H1 (cell line): ENCODE results near the gene BIN1. TPM values are rescaled to one million over a fixed set of nuclear protein-coding genes. Genes with fewer than 3 reads are reported as not detected.

ENCODE experiments used
- CTCF ChIA-PET: fragments of 300-600 bp; sonication (Branson Sonifier 250); formaldehyde crosslinking; loops from one replicate; lab custom pipeline; 2021; ENCODE audit not compliant: partially characterized antibody; lab: Charles Lee
- POLR2A ChIA-PET: fragments of 300-600 bp; sonication (Branson Sonifier 250); formaldehyde crosslinking; loops from one replicate; lab custom pipeline; 2021; ENCODE audit warnings: inconsistent platforms; ENCODE audit not compliant: partially characterized antibody; lab: Charles Lee
- DNase-seq, 2 experiments: peaks; one replicate each; pipeline versions ENCODE4 v3.0.0 to v3.0.0-alpha.2; 2010 to 2022; ENCODE audit warnings: low spot score in 2 of 2, low read depth in 1 of 2, mixed read lengths in 1 of 2
- FAIRE-seq: peaks from 2 replicates; lab custom pipeline; 2011; peaks lifted over from hg19 to GRCh38; lab: Jason Lieb, UNC
- H2AFZ ChIP-seq: 2 replicates; pipeline ENCODE4 v1.8.1; 2012; ENCODE audit warnings: low read length, inconsistent platforms
- H2AK5ac ChIP-seq: 2 replicates; pipeline ENCODE4 v1.6.1; 2013; ENCODE audit warnings: low read depth, low read length
- H2BK120ac ChIP-seq: replicated peaks from 2 replicates; pipeline ENCODE3; 2013; ENCODE audit warnings: low read depth, low read length, inconsistent platforms
- H2BK12ac ChIP-seq: 2 replicates; pipeline ENCODE4 v1.6.1; 2013; ENCODE audit warnings: low read depth, low read length
- H2BK15ac ChIP-seq: 2 replicates; pipeline ENCODE4 v1.6.1; 2013; ENCODE audit warnings: low read length
- H2BK20ac ChIP-seq: 2 replicates; pipeline ENCODE4 v1.6.1; 2013; ENCODE audit warnings: low read length
- H2BK5ac ChIP-seq: 2 replicates; pipeline ENCODE4 v1.6.1; 2013; ENCODE audit warnings: low read depth, low read length
- H3K14ac ChIP-seq: 2 replicates; pipeline ENCODE4 v1.6.1; 2013; ENCODE audit warnings: inconsistent platforms; ENCODE audit not compliant: insufficient read length
- H3K18ac ChIP-seq: 2 replicates; pipeline ENCODE4 v1.6.1; 2013; ENCODE audit warnings: low read length; ENCODE audit errors: extremely low read depth
- H3K23ac ChIP-seq: 2 replicates; pipeline ENCODE4 v1.6.1; 2013; ENCODE audit warnings: inconsistent platforms; ENCODE audit not compliant: insufficient read length
- H3K23me2 ChIP-seq: 2 replicates; pipeline ENCODE4 v1.6.1; 2013; ENCODE audit warnings: low read depth, low read length
- H3K27ac ChIP-seq: 2 replicates; pipeline ENCODE4 v1.6.1; 2011; ENCODE audit warnings: low read depth, low read length, inconsistent platforms
- H3K27me3 ChIP-seq, 4 experiments: replicated peaks in 1 of 4; 1 replicate in 1 of 4; 2 replicates in 3 of 4; pipeline versions ENCODE4 v1.6.1 to v1.8.1; 2011 to 2013; ENCODE audit warnings: low read length in 3 of 4, mild to moderate bottlenecking in 3 of 4, inconsistent platforms in 2 of 4, mixed read lengths in 2 of 4, moderate library complexity in 1 of 4; ENCODE audit not compliant: control insufficient read depth in 3 of 4, insufficient read depth in 3 of 4; ENCODE audit errors: extremely low read depth in 1 of 4
- H3K36me3 ChIP-seq, 4 experiments: 2 replicates each; pipeline versions ENCODE4 v1.6.1 to v1.8.1; 2011 to 2013; ENCODE audit warnings: mild to moderate bottlenecking in 4 of 4, low read length in 3 of 4, moderate library complexity in 2 of 4, control low read depth in 1 of 4, inconsistent platforms in 1 of 4; ENCODE audit not compliant: insufficient read depth in 4 of 4, control insufficient read depth in 2 of 4
- H3K4ac ChIP-seq: replicated peaks from 2 replicates; pipeline ENCODE3; 2013; ENCODE audit warnings: low read length, low read depth, mixed read lengths, inconsistent platforms; ENCODE audit not compliant: insufficient read length
- H3K4me1 ChIP-seq, 4 experiments: replicated peaks in 1 of 4; 1 replicate in 1 of 4; 2 replicates in 3 of 4; pipeline versions ENCODE4 v1.6.1 to v1.8.1; 2011 to 2013; ENCODE audit warnings: low read length in 3 of 4, inconsistent platforms in 2 of 4, mixed read lengths in 1 of 4; ENCODE audit not compliant: insufficient read depth in 4 of 4, control insufficient read depth in 3 of 4
- H3K4me2 ChIP-seq, 2 experiments: 2 replicates each; pipeline versions ENCODE4 v1.6.1 to v1.8.1; 2011 to 2013; ENCODE audit warnings: low read depth in 2 of 2, low read length in 2 of 2, control low read depth in 1 of 2, inconsistent platforms in 1 of 2, mild to moderate bottlenecking in 1 of 2; ENCODE audit not compliant: insufficient read depth in 1 of 2
- H3K4me3 ChIP-seq, 4 experiments: fragments of 200-600, 300-600 bp in 1 of 4; sonication (generic), shearing (Covaris generic), sonication (Bioruptor Twin) in 1 of 4; 2 replicates each; pipeline versions ENCODE4 v1.5.1 to v1.8.1; 2011 to 2016; ENCODE audit warnings: low read length in 4 of 4, low read depth in 3 of 4, control low read depth in 2 of 4, inconsistent platforms in 2 of 4, mild to moderate bottlenecking in 2 of 4, mixed read lengths in 1 of 4, moderate library complexity in 1 of 4; ENCODE audit not compliant: insufficient read depth in 2 of 4; ENCODE audit errors: extremely low read depth in 1 of 4
- H3K56ac ChIP-seq: replicated peaks from 2 replicates; pipeline ENCODE3; 2013; ENCODE audit warnings: low read depth, mild to moderate bottlenecking, mixed read lengths, low read length, inconsistent platforms; ENCODE audit not compliant: insufficient read length
- H3K79me1 ChIP-seq: 2 replicates; pipeline ENCODE4 v1.6.1; 2013; ENCODE audit warnings: low read depth, low read length, control low read depth
- H3K79me2 ChIP-seq, 2 experiments: 2 replicates each; pipeline versions ENCODE4 v1.6.1 to v1.8.1; 2012 to 2013; ENCODE audit warnings: low read length in 2 of 2, mild to moderate bottlenecking in 2 of 2, inconsistent platforms in 1 of 2; ENCODE audit not compliant: insufficient read depth in 2 of 2, control insufficient read depth in 1 of 2
- H3K9ac ChIP-seq, 4 experiments: replicated peaks in 1 of 4; 1 replicate in 1 of 4; 2 replicates in 3 of 4; pipeline versions ENCODE4 v1.6.1 to v1.8.1; 2011 to 2013; ENCODE audit warnings: low read depth in 3 of 4, low read length in 3 of 4, control low read depth in 2 of 4, mild to moderate bottlenecking in 2 of 4, moderate library complexity in 2 of 4, inconsistent platforms in 1 of 4; ENCODE audit errors: extremely low read depth in 1 of 4
- H3K9me3 ChIP-seq, 2 experiments: 2 replicates each; pipeline versions ENCODE4 v1.6.1 to v1.8.1; 2012 to 2013; ENCODE audit warnings: mild to moderate bottlenecking in 2 of 2, moderate library complexity in 2 of 2, control low read depth in 1 of 2, inconsistent platforms in 1 of 2, low read depth in 1 of 2, low read length in 1 of 2, mixed read lengths in 1 of 2; ENCODE audit not compliant: insufficient read depth in 2 of 2
- H4K20me1 ChIP-seq, 2 experiments: replicated peaks in 1 of 2; 2 replicates each; pipeline versions ENCODE3 to v1.8.1; 2011 to 2013; ENCODE audit warnings: inconsistent platforms in 2 of 2, low read length in 2 of 2, mild to moderate bottlenecking in 1 of 2; ENCODE audit not compliant: insufficient read depth in 2 of 2, control insufficient read depth in 1 of 2
- H4K5ac ChIP-seq: 2 replicates; pipeline ENCODE4 v1.6.1; 2013; ENCODE audit warnings: low read length, low read depth, mixed read lengths, inconsistent platforms; ENCODE audit not compliant: insufficient read length
- H4K8ac ChIP-seq: 2 replicates; pipeline ENCODE4 v1.8.0; 2013; ENCODE audit warnings: mild to moderate bottlenecking, moderate library complexity, low read length, inconsistent platforms; ENCODE audit not compliant: insufficient read depth; ENCODE audit errors: extremely low read depth
- H4K91ac ChIP-seq: replicated peaks from 2 replicates; pipeline ENCODE3; 2013; ENCODE audit warnings: low read length, mixed read lengths, inconsistent platforms; ENCODE audit not compliant: insufficient read length
- CREB1 ChIP-seq: IDR thresholded peaks from 2 replicates; pipeline ENCODE4 v1.6.1; 2012; ENCODE audit warnings: inconsistent platforms
- KDM5A ChIP-seq: fragments of 200-600 bp; IDR thresholded peaks from 2 replicates; pipeline ENCODE4 v1.7.1; 2012; ENCODE audit warnings: mild to moderate bottlenecking, low read length, inconsistent platforms, mixed read lengths
- NANOG ChIP-seq: IDR thresholded peaks from 2 replicates; pipeline ENCODE4 v1.6.1; 2011; ENCODE audit warnings: low read length, low read depth, mild to moderate bottlenecking, inconsistent platforms; ENCODE audit not compliant: insufficient read depth, poor library complexity, severe bottlenecking
- NRF1 ChIP-seq: IDR thresholded peaks from 2 replicates; pipeline ENCODE4 v1.6.1; 2011; ENCODE audit warnings: mild to moderate bottlenecking, low read depth, low read length, improper control_type of control experiment
- TAF1 ChIP-seq: IDR thresholded peaks from 2 replicates; pipeline ENCODE4 v1.6.1; 2011; ENCODE audit warnings: mild to moderate bottlenecking, low read depth, low read length
- TCF12 ChIP-seq: IDR thresholded peaks from 2 replicates; pipeline ENCODE4 v1.6.1; 2011; ENCODE audit warnings: low read depth, mild to moderate bottlenecking, low read length
- WGBS, 2 experiments: shearing (Covaris generic) in 1 of 2; methylation state at CpG; one replicate each; pipeline versions ENCODE4 v1.1.6 to v1.1.7; 2013 to 2015; ENCODE audit warnings: low lambda C conversion rate in 2 of 2, mixed read lengths in 2 of 2, inconsistent platforms in 1 of 2, low coverage in 1 of 2, missing lambda C conversion rate in 1 of 2; ENCODE audit not compliant: insufficient replicate concordance in 2 of 2, insufficient coverage in 1 of 2, insufficient read length in 1 of 2; ENCODE audit errors: extremely low coverage in 1 of 2, missing lambda C conversion rate in 1 of 2; 5-methylcytosine and 5-hydroxymethylcytosine counted together
- polyA plus RNA-seq, 7 experiments: library from polyadenylated mRNA; depleted of rRNA in 3 of 7; stranded (reverse) in 5 of 7; unstranded in 2 of 7; fragments of >200 nt in 5 of 7; fragments of 200-250 nt in 2 of 7; gene quantifications; 1 replicate in 5 of 7; 2 replicates in 1 of 7; 4 replicates in 1 of 7; pipeline versions ENCODE4 v1.2.1 to v1.2.3, GENCODE V29; 2011 to 2013; ENCODE audit warnings: missing spikeins in 2 of 7, mixed read lengths in 2 of 7
- total RNA-seq: library from RNA; stranded (reverse); fragmentation: NEBNext Ultra II Directional; extraction: Animal tissue kit (Norgen Biotek cat#: 25700); gene quantifications from 2 replicates; pipeline ENCODE4 v1.2.1, GENCODE V29; 2021
- TF ChIP-seq, protein P1 (sequence below), 3 experiments: IDR thresholded peaks; 1 replicate in 2 of 3; 2 replicates in 1 of 3; pipeline versions ENCODE4 v1.5.1 to v1.6.1; 2011; ENCODE audit warnings: low read length in 3 of 3, mild to moderate bottlenecking in 3 of 3, inconsistent platforms in 2 of 3, low read depth in 1 of 3, moderate library complexity in 1 of 3; ENCODE audit not compliant: insufficient read depth in 1 of 3; ENCODE audit errors: control extremely low read depth in 1 of 3
- TF ChIP-seq, protein P2 (sequence below): IDR thresholded peaks from 2 replicates; pipeline ENCODE4 v1.6.1; 2012; ENCODE audit warnings: inconsistent platforms
- TF ChIP-seq, protein P3 (sequence below): IDR thresholded peaks from 2 replicates; pipeline ENCODE4 v1.6.1; 2011; ENCODE audit warnings: low read depth, mild to moderate bottlenecking, low read length; ENCODE audit not compliant: insufficient read depth

The BIN1 gene
- total and polyA plus RNA-seq, 2 of the 8 experiments (the other 6 are each of a cell fraction or from before 2014, with no cell fraction given) = 23.6 to 35.6 TPM

DNA sequence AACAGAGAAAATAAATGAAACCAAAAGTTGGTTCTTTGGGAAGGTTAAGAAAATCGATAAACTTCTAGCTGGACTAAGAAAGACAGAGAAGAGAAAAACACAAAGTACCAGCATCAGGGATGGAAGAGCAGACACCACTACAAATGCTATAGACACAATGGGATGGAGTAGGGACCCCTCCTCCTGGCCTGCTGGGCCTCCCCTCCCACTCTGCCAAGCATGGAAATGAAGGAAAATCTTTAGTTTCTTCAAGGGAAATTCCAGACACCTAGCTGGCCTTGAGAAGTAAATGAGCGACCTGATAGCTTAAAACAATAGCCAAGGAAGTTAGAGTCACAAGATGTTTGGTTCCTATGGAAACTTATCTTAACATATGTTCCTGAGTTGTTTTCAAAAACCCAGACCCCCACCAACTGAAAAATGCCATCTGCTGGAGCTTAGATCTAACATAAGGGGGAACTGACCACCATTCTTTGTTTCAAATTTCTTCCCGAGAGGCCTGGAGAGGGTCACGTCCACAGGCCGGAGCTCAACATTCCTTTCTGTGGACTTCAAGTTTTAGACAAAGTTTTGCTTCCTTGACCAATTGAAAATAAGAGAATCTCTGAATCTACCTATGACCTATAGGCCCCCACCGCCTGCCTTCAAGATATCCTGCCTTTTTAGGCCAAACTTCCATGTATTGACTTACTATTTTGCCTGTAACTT, 101.9 kb downstream of the BIN1 start:
- Histone ChIP-seq H2BK15ac (no peak overlapping the region), H3K4me2 (no peak overlapping the region), H3K79me1 (no peaks in the 10 kb centered on the region), H3K79me2 (no peaks in the 10 kb centered on the region), H2AFZ (0 out of 2 replicates have a peak overlapping the region, but pooled peaks have one; percentile 34), H4K8ac (no peak overlapping the region), H3K23me2 (no peaks in the 10 kb centered on the region), H3K9me3 (no peaks in the 10 kb centered on the region), H3K36me3 (no peaks in the 10 kb centered on the region), H2BK5ac (no peak overlapping the region), H3K23ac (no peak overlapping the region), H2BK120ac (peak overlapping the region; percentile 10), H2BK20ac (no peak overlapping the region), H4K5ac (no peak overlapping the region), H2BK12ac (no peak overlapping the region), H4K91ac (no peak overlapping the region), H3K14ac (no peak overlapping the region), H3K27me3 (no peaks in the 10 kb centered on the region), H3K56ac (no peak overlapping the region), H2AK5ac (no peak overlapping the region), H4K20me1 (no peaks in the 10 kb centered on the region), H3K4me3 (no peak overlapping the region), H3K18ac (no peak overlapping the region; the same call in 1 of the 2 replicates), H3K4me1 (peaks cover 0 to 2% (median under 1%) of the 10 kb centered on the region in 4 experiments; a peak in 1 of 7 replicates), H3K27ac (no peak overlapping the region), H3K9ac (no peak overlapping the region), H3K4ac (no peak overlapping the region)
- 74% methylated on average over 6 of the region's 6 CpGs; no CpG with 5 or more reads in 1 of the 2 experiments for whole genome bisulfite sequencing, 2 experiments
- DNase-seq (no peak), FAIRE-seq (no peak)
- CTCF ChIA-PET = interaction anchor here (0.7 to 2.3 kb wide), 8 partner anchors 16 to 411 kb away, joined by 3 to 11 read pairs (median 4); no protein-coding TSS in a partner anchor
- POLR2A ChIA-PET = no interaction called here
- TF ChIP-seq KDM5A (no peak), NRF1 (no peak), CREB1 (no peak), TCF12 (no peak), TAF1 (no peak), NANOG (no peak)
- TF ChIP-seq, protein P1, sequence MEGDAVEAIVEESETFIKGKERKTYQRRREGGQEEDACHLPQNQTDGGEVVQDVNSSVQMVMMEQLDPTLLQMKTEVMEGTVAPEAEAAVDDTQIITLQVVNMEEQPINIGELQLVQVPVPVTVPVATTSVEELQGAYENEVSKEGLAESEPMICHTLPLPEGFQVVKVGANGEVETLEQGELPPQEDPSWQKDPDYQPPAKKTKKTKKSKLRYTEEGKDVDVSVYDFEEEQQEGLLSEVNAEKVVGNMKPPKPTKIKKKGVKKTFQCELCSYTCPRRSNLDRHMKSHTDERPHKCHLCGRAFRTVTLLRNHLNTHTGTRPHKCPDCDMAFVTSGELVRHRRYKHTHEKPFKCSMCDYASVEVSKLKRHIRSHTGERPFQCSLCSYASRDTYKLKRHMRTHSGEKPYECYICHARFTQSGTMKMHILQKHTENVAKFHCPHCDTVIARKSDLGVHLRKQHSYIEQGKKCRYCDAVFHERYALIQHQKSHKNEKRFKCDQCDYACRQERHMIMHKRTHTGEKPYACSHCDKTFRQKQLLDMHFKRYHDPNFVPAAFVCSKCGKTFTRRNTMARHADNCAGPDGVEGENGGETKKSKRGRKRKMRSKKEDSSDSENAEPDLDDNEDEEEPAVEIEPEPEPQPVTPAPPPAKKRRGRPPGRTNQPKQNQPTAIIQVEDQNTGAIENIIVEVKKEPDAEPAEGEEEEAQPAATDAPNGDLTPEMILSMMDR (IDR thresholded peaks at IDR 0.05; ENCODE audit: control extremely low read depth in 1 of 3, insufficient read depth in 1 of 3, low read depth in 1 of 3, low read length in 3 of 3) = no peak
- TF ChIP-seq, protein P2, sequence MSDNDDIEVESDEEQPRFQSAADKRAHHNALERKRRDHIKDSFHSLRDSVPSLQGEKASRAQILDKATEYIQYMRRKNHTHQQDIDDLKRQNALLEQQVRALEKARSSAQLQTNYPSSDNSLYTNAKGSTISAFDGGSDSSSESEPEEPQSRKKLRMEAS = no peak
- TF ChIP-seq, protein P3, sequence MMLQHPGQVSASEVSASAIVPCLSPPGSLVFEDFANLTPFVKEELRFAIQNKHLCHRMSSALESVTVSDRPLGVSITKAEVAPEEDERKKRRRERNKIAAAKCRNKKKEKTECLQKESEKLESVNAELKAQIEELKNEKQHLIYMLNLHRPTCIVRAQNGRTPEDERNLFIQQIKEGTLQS = no peak
